Activated CD4-positive, alpha-beta T cell treated with anti-CD3 and anti-CD28 coated beads for 4 hours (primary cell): Measurements from ENCODE around the gene DUSP28.
A peak's percentile ranks its signal among the peaks of the same experiment; 100 is the strongest.
"Not testable (repeated sequence)": the region's sequence is repeated elsewhere in the genome, so short reads cannot be mapped to it uniquely, and the experiment has no call there.

Source experiments
- DNase-seq, 2 donors: peaks; one replicate each; pipeline ENCODE4 v3.0.0-alpha.2; 2020

The DUSP28 gene, protein sequence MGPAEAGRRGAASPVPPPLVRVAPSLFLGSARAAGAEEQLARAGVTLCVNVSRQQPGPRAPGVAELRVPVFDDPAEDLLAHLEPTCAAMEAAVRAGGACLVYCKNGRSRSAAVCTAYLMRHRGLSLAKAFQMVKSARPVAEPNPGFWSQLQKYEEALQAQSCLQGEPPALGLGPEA

DNA sequence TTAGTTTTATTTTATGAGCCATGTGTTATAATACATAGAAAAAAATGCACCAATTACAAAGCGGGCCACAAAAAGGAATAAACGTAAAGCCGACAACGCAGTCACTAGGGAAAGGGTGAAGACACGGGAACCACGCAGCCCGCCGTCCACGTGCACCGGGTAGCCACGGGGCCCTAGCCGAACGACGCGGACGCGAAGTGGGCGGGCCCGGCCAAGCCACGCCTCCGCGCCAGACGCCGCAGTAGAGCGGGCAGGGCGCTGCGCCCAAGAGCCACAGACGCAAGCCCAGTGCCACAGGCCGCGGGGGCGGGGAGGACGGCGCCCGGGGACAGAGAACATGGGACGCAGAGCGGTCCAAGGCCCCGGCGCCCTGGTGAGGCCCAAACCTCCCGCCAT, at the start of gene DUSP28:
Gene DUSP28 (plus strand): TSS at position 274 of the 396 bp plus-strand sequence. CDS start 328 bp downstream, outside the sequence.
- peak; percentile 84 to 88 for DNase-seq

DNA sequence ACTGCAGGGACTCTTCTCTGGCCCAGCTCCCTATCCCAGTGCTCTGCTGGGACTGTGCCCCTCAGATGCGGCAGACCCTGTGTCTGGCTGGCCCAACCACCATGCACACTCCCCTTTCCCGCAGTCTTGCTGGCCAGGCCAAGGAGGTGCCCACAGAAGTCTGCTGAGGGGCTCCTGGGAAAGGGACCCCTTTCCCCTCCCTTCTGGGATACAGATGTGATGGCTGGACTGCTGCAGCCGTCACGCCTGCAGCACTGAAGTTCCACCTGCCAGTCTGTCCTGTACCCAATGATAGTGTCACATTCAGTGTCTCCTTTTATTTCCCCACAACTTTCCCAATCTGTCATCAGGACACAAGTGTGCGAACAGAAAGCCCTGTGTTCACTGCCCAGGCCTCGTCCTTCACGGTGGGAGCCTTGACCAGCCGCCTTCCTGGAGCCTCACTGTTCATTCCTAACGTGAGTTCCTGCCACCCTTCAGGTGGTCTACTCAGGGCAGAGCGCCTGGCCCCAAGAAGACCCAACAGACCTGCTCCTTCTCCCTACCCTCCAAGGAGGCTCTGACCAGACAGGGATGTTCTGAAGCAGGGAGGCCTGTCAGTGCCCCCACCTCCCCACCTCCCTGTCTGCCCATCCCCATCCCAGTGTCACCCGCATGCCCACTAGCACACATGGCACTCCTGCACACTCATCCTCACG, 49.5 kb upstream of the DUSP28 start:
- DNase-seq, result no peak

DNA sequence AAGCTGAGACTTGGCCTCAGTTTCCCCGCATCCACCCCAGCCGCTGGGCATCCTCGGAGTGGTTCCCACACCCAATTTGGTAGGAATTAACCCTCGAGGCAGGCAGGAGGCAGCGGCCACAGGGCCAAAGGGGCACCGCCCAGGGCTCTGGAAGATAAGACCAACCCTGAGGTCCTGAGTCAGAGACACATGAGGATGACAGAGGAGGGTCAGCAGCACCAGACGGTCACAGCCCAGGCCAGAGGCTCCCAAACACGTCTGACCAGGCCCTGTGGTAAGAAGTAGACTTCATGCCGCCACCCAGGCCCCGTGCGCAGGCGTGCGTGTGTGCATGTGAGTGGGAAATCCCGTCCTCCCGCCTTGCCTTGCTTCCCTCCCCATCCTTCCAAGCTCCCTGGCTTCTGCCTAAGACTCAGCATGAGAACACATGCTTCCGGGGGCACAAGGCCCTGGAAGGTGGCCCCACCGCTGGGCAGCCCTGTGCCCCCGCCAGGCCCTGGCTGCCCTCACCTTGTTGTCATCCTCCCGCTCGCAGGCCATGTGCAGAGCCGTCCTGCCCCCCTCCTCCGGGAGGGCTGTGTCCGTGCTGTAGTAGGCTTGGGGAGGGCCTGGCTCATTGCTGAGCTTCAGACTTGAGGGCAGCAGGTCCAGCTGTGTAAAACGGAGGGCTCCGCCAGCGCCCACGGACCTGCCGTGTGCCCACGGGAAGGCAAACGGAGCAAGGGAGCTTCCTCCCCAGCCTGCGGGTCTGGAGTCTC, 48.6 kb upstream of the DUSP28 start:
- DNase-seq, result no peak

DNA sequence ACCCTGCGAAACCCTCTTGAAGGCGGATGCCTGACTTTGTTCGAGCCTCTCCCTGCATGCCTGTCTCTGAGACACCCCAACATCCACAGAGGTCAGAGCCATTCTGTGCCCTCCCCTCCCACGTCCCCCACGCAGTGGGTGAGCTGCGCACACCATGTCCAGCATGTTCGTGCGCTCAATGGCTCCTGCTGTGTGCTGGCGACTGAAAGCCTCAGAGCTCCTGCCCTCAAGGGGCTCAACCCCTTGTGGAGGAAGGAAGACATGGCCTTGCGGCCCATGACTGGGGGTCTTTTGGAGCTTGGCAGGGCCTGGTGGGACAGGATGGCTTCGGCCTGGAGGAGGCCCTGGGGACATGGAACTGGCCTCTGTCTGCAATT, 48.1 kb upstream of the DUSP28 start:
- no peak for DNase-seq

DNA sequence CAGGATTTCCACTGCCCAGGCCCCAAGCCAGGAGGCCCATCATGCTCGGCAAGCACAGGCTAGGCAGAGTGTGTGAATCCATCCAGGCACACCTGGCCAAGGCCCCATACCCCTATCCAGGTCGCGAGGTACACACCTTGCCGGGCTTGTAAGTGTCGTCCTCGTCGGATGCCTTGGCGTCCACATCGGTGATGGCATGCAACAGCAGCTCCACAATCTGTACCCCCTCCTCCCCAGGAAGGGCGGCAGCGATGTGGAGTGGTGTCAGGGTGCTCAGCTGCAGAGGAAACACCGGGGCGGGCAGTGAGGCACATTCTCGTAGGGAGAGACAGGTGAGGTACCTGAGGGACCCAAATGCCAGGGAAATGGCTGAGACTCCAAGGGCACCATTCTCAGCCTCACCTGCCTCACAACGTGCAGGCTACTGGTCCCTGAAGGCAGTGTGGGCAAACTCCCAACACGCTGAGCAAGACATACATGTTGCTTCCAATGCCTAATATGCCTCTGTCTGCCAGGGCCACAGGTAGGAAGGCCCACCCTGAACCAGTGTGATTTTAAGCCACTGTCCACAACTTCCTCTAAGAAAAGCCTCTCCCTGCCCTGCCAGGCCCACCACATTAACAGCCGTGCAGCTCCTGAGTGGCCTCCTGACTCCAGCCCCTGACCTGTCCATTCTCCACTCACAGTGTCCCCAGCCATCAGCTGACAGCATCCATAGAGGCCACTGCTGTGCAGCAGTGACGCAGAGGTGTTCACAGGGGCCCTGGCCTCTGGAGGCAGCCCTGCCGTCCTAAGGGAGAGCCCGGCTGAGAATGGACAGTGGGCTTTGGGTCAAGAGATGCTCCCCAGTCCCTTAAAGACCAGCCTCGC, 47.3 kb upstream of the DUSP28 start:
- no peak for DNase-seq

DNA sequence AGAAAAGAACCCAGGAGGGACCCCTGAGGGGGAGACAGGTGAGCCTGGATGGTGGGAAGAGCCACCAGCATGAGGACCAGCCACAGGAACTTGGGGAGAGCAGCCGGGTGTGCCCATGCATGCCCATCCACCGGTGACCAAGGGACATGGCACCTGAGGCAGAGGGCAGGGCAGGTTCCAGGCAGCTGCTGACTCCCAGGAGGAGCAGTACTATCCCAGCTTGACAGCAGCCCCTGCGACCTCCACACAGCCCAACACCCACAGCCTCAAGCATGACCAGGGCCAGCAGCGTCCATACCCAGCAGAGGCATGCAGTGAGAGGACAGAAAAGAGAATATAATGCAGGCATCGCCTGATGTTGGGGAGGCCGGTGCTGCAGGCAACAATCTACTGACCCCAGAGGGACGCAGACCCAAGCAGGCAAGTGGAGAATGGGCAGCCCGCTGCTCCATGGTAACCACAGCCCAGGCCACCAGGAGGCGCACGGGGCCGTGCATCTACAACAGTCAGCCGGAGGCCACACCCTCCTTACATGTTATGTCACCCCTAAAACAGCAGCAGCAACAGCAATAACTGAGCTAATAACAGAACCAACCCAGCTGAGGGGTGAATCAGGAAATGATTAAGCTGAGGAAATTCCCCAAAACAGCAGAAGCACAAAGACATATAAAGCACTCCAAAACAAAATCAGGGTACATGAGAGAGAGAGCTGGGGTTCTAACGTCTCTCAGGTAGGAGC, 46.4 kb upstream of the DUSP28 start:
- peak; percentile 84 to 86 for DNase-seq

DNA sequence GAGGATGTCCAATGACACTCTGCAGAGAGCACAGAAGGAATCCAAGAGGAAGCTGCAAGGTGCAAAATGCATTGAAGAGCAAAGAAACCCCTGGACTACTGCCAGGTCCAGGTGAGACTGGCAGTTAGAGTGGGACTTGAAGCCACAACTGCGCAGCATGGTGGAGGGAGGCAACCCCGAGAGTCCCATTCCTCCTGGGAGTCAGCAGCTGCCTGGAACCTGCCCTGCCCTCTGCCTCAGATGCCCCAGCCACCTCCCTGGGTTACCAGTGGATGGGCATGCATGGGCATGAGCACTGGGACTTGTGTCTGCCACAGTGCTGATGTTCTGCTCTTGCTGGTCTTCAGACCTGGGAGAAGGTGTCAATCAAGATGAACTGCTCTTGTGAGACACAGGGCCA, 45.5 kb upstream of the DUSP28 start:
- DNase-seq, result no peak

DNA sequence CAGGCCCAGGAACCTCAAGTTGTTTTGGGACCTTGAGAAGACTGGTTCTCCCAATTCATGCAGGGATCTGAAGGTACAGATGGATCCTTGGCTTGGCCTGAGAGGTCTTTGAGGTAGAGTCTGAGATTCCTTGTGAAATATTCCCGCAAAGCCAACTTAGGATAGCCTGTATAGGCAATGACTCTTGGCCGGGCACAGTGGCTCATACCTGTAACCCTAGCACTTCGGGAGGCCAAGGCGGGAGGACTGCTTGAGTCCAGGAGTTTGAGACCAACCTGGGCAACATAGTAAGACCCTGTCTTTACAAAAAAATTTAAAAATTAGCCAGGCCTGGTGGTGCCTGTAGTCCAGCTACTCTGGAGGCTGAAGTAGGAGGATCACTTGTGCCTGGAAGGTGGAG, 42.8 kb upstream of the DUSP28 start:
- DNase-seq, result no peak

DNA sequence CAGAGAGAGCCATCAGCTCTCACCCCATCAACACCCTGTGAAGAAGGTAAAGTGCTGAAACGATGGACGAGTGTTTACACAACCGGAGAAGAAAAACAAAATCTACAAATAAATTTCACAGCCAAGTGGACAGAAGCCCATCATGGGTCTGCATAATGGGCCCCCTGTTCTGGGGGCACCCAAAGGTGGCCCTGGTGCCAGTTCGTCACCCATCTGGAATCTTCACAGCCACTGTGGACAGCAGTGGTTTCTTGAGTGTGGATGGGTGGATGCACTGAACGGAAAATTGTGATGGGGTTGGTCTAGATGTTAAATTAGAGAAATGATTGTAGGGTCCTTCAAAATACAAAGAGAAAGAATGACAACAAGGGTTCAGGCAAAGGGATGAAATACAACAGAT, 41.2 kb upstream of the DUSP28 start:
- DNase-seq, result no peak

DNA sequence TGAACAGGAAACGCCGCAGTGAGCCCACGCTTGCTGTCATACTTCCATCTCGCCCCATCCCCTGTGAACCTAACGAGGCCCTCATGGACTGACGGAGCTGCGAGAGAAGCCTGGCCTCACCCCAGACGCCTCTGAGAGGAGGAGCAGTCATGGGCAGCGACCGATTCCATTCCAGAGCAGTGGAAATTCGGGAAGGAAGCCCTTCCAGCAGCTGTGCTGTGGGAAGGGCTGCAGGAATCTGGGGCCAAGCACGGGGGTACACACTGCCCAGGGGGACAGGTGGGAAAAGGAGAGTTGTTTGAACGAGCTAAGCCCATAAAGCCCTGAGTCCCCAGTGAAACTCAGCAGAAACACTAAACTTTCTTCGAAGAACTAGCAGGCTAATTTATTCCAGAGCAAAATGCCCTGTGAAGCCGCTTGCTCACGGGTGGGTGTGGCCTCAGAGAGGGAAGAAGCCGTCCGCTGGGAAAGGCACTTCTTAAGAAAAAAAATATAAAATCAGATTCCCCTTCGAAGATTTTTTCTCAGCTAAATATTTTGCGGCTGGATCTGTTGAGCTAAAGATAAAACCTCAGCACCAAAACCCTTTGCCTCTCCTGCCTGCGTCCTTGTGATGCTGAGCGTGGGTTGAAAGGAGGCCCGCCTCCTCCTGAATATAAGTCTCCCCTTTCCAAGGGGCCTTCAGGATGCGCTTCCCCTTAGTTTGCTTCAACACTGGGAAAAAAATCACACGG, 40.6 kb upstream of the DUSP28 start:
- no peak for DNase-seq

DNA sequence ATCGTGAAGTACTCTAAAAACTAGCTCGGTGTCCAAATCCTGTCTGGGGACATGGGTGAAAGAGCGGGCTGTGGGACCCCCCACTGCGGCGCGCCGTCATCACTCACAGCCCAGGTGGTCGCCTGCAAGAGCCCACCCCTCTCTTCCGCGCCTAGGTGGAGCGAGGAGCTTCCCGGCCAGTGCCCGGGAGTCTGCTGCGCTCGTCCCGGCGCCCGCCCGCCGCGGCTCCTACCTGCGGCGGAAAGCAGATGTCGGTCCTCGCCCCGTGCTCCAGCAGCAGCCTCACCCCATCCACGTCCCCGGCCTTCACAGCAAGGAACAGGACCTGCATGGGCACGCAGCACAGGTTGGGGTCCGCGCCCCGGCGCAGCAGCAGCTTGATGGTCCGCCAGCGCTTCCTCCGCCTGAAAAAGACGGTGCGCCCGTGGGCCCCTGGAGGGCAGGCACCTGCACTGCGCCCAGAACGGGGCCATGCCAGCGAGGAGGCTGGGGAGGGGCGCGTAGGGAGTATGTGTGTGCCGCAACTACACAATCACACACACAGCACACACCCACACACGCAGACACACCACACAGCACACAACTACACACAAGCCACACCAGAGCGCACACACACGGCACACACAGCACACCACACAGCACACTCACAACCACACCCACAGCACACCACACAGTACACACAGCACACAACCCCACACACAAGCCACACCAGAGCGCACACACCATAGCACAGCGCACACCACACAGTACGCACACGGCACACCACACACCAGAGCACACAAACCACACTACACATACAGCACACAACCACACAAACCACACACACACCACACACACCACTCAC, 39.8 kb upstream of the DUSP28 start:
- DNase-seq, result no peak

DNA sequence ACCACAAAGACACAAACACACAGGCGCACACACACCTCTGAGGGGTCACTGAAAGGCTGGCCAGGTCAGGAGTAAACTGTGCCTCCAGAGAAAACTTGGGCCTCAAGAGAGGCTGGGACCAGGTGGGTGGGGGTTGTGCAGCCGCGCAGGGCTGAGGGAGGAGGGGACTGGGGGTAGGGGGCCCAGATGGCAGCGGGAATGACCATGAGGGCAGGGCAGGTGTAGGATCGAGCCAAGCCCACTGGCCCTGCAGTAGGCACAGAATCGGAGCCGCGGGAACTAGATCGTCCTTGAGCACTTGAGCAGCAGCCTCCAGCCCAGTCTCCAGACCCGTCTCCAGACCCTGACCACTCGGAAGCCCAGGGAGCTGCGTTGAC, 39.2 kb upstream of the DUSP28 start:
- no peak for DNase-seq

DNA sequence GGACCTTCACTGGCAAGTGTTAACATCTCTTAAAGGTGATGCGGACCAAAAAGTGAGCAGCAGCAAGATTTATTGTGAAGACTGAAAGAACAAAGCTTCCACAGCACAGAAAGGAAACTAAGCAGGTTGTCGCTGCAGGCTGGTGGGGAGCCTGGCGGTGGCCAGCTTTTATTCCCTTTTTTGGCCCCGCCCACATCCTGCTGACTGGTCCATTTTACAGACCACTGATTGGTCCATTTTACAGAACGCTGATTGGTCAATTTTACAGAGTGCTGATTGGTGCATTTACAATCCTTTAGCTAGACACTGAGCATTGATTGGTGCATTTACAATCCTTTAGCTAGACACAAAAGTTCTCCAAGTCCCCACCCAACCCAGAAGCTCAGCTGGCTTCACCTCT, 38.3 kb upstream of the DUSP28 start:
- DNase-seq, result not testable (repeated sequence)

DNA sequence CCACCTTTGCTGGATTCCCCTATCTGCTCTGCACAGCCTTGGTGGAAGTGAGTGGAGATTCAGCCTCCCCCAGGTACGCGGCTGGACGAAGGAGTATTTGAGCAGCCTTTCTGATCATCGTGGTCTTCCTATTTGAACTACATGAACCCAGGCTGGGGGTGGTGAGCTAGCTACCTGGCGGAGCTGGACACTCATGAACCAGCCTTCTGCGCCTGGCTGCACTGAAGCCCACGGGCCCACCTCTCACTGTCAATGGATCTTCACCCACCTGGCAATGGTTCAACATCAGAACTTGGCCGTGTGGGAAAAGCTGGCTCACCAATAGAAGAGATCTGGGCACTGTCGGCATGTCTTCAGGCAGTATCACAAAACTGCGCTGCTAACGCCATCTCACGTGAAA, 37.8 kb upstream of the DUSP28 start:
- no peak for DNase-seq

DNA sequence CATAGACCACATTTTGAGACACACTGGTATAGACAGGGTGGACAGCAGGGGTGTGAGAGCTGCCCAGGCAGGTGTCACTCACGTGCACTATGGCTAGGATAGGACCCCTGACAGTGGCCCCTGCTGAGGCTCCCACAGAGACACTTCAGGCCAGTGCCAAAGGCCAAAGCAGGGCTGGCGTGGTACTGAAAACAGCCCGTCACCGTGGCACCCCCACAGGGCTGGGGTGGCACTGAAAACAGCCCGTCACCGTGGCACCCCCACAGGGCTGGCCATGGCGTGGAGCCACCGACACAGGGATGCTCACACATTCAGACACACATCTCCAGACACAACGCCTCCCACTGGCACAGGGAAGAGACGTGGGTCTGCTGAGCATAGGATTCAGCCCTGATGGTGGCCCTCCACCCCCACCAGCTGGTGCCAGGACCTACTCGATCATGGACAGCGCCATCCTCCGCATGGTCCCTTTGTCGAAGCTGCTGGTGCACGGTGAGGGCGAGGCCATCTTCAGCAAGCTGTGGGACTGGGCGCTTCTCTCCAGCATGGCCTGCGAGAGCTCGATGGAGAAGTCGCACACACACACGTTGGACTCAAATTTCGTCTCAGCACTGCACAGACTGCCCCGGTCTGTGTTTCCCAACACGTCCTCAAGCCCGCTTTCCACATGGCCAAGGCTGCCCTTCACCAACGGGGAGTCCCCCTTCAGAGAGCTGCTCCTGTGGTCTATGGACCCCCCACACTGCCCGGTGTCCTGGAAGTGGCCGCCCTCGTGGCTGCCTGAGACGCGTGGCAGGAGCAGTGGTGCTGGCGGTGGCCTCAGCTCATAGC, 36.5 kb upstream of the DUSP28 start:
- DNase-seq, result no peak

DNA sequence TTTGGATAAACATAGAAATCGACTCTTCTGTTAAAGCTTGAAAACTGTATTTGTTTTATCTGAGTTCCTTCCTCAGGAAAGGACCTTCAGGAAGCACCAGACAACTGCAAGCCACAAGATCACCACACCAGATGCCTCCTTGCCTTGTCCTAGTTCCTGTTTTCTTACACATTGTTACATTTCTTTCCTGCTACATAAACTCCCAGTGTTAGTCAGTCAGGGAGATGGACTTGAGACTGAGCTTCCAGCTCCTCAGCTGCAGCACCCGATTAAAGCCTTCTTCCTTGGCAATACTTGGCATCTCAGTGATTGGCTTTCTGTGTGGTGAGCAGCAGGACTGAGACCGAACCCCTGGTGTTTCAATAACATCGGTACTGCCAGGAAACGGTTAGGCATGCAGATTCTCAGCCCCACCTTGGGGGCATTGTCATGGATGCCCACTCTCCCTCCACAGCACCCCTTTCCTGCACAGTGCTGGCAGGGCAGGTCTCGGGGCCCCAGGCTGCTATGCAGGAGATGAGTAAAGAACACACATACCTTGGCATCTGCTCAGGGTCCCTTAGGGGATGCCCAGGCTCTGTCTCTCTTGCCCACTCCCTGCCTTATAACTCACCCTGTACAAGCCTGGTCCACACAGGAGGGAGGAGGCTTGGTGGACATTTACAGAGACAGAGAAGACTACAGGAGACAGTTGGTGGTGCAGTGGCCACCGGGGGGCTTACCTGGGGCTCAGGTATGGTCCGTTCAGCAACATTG, 35.0 kb upstream of the DUSP28 start:
- no peak for DNase-seq

DNA sequence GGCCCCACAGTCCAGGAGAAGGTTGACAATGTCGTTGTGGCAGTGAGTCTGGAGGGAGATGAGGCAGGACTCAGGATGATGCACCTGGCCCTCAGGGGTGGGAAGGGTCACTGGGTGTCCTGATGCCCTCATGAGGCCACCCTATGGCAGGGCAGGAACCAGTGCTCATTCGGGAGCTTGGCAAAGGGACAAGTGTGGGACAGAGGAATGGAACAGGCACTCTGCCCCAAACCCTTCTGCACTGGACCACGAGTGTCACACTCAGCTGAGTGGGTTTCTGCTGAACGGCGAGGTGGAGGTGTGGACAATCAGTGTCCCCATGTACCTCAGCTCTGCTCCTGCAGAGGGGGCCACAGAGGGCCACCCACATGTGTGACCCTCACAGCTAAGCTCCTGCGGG, 34.4 kb upstream of the DUSP28 start:
- no peak for DNase-seq

DNA sequence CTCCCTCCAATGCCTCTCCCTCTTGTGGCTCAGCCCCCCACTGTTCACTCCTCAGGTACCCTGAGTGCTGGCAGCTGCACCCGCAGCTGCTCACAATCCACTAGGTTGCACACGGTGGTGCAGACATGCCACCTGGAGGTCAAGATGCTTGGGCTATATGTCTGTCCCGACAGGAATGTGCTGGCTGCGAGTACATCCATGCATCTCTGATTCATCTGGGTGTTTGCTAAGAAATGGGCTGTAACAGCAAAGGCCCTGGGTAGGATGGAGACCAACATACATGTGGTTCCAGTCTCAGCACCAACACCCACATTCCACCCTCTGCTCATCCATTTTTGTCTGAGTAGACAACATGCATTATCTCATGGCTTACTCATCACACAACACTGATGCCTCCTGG, 33.6 kb upstream of the DUSP28 start:
- DNase-seq, result no peak

DNA sequence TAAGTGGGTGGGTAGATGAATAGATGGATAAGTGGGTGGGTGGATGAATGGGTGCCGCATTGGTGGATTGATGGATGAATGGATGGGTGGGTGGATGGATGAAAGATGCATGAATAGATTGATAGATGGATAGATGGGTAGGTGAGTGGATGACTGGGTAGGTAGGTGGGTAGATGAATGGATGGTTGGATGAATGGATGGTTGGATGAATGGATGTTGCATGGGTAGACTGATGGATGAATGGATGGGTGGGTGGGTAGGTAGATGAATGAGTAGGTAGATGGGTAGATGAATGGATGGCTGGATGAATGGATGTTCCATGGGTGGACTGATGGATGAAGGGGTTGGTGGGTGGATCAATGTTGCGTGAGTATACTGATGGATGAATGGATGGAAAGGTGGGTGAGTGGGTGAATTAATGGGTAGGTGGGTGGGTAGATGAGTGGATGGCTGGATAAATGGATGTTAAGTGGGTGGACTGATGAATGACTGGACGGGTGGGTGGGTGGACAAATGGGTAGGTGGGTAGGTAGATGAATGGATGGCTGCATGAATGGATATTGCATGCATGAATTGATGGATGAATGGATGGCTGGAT, 32.9 kb upstream of the DUSP28 start:
- DNase-seq, result no peak
